Calu3 (cell line): Measurements from ENCODE around the gene ZBTB18. TPM values are rescaled to one million over a fixed set of nuclear protein-coding genes. Genes with fewer than 3 reads are reported as not detected.

Source experiments
- BruUV-seq: library from RNA; stranded (reverse); fragments of 400-500 nt; replicated peaks from 2 replicates; lab custom pipeline; 2021; lab: Mats Ljungman, UMichigan
- CTCF ChIA-PET: fragments of 300-600 bp; sonication (Branson Sonifier 250); formaldehyde crosslinking; loops from one replicate; lab custom pipeline; 2022; ENCODE audit warnings: antibody characterized with exemption; lab: Charles Lee
- DNase-seq: peaks from one replicate; pipeline ENCODE4 v3.0.0; 2022
- H3K27ac Mint-ChIP-seq: one replicate; pipeline ENCODE4 v1.8.0; 2022; ENCODE audit warnings: mixed read lengths; ENCODE audit not compliant: unreplicated experiment
- H3K27me3 Mint-ChIP-seq: one replicate; pipeline ENCODE4 v1.8.0; 2022; ENCODE audit warnings: mixed read lengths; ENCODE audit not compliant: unreplicated experiment
- H3K36me3 Mint-ChIP-seq: one replicate; pipeline ENCODE4 v1.8.0; 2022; ENCODE audit warnings: mild to moderate bottlenecking, moderate library complexity, mixed read lengths; ENCODE audit not compliant: insufficient read depth, unreplicated experiment
- H3K4me1 Mint-ChIP-seq: one replicate; pipeline ENCODE4 v1.8.0; 2022; ENCODE audit warnings: mild to moderate bottlenecking, low read depth, mixed read lengths; ENCODE audit not compliant: unreplicated experiment
- H3K4me3 Mint-ChIP-seq: one replicate; pipeline ENCODE4 v1.8.0; 2022; ENCODE audit warnings: mild to moderate bottlenecking, low read depth, moderate library complexity, mixed read lengths; ENCODE audit not compliant: unreplicated experiment
- H3K9me3 Mint-ChIP-seq: one replicate; pipeline ENCODE4 v1.8.0; 2022; ENCODE audit warnings: low read depth, mixed read lengths; ENCODE audit not compliant: unreplicated experiment
- CTCF ChIP-seq: fragments of 200-600 bp; IDR thresholded peaks from one replicate; pipeline ENCODE4 v1.8.0; 2022; ENCODE audit warnings: antibody characterized with exemption; ENCODE audit not compliant: unreplicated experiment
- intact Hi-C: fragments of 100-400 bp; cut with micrococcal nuclease; formaldehyde crosslinking; loops from one replicate; pipeline ENCODE4 v1.10.0; 2022; ENCODE audit not compliant: unreplicated experiment
- total RNA-seq: library from RNA; stranded (reverse); gene quantifications from 2 replicates; pipeline ENCODE4 v1.2.3, GENCODE V29; 2022

Gene ZBTB18
- total RNA-seq, 1 experiment from 2014 or later: 37.8 TPM

- Mint-ChIP-seq H3K9me3 (no peaks in the 10 kb centered on the region), H3K4me3 (no peak overlapping the region)
Observed at GRCh38 chr1:244056577-244056976, 5.5 kb downstream of the ZBTB18 start.

GRCh38 chr1:244057474-244058385, 6.6 kb downstream of the ZBTB18 start:
- peaks cover 14% of the 10 kb centered on the region for H3K36me3 Mint-ChIP-seq
- CTCF ChIA-PET: no interaction called here
- intact Hi-C loops: no loop called here
- H3K9me3 Mint-ChIP-seq: no peaks in the 10 kb centered on the region
- H3K4me3 Mint-ChIP-seq: no peak overlapping the region
- H3K4me1 Mint-ChIP-seq: no peaks in the 10 kb centered on the region
- no peak for DNase-seq
- no TSS peak for BruUV-seq
- TF ChIP-seq CTCF: no peak
- no peaks in the 10 kb centered on the region for H3K27me3 Mint-ChIP-seq
- no peak overlapping the region for H3K27ac Mint-ChIP-seq

More at GRCh38 chr1:244056577-244056976, 5.5 kb downstream of the ZBTB18 start:
- Mint-ChIP-seq H3K4me1 (no peaks in the 10 kb centered on the region), H3K27me3 (no peaks in the 10 kb centered on the region), H3K27ac (no peak overlapping the region), H3K36me3 (peaks cover 14% of the 10 kb centered on the region)
- intact Hi-C loops: no loop called here
- no peak for TF ChIP-seq CTCF
- no TSS peak for BruUV-seq
- no peak for DNase-seq
- CTCF ChIA-PET: interaction anchor here (0.6 to 0.9 kb wide), 2 partner anchors 205 to 708 kb away, joined by 3 to 4 read pairs; no protein-coding TSS in a partner anchor

- Mint-ChIP-seq H3K9me3 (no peaks in the 10 kb centered on the region), H3K4me1 (peaks cover 7% of the 10 kb centered on the region), H3K4me3 (no peak overlapping the region), H3K27ac (no peak overlapping the region), H3K27me3 (no peaks in the 10 kb centered on the region), H3K36me3 (peaks cover 17% of the 10 kb centered on the region)
- no TSS peak for BruUV-seq
- TF ChIP-seq CTCF: no peak
- intact Hi-C loops: loop anchor here (10.0 kb wide), 1 partner anchor 345 kb away; no protein-coding TSS in a partner anchor
- no peak for DNase-seq
- CTCF ChIA-PET: interaction anchor here (0.6 kb wide), 1 partner anchor 24 kb away, joined by 4 read pairs; no protein-coding TSS in a partner anchor
Observed at GRCh38 chr1:244060117-244060516, 9.0 kb downstream of the ZBTB18 start.

- no TSS peak for BruUV-seq
- DNase-seq: no peak
- intact Hi-C loops: loop anchor here (10.0 kb wide), 1 partner anchor 346 kb away; no protein-coding TSS in a partner anchor
- Mint-ChIP-seq H3K36me3 (peaks cover 13% of the 10 kb centered on the region), H3K27me3 (no peaks in the 10 kb centered on the region), H3K9me3 (no peaks in the 10 kb centered on the region), H3K4me1 (peaks cover 13% of the 10 kb centered on the region), H3K27ac (peak overlapping the region; percentile 43), H3K4me3 (no peak overlapping the region)
- TF ChIP-seq CTCF: no peak
- CTCF ChIA-PET: interaction anchor here (0.6 kb wide), 2 partner anchors 13 to 23 kb away, joined by 4 read pairs; no protein-coding TSS in a partner anchor
Observed at GRCh38 chr1:244060686-244061085, 9.6 kb downstream of the ZBTB18 start.
